SKM-1 (cell line): ENCODE results near the gene PTPN14.

ENCODE experiments used
- DNase-seq: peaks from one replicate; lab custom pipeline; 2025; ENCODE audit not compliant: unreplicated experiment; lab: John Stamatoyannopoulos, UW

PTPN14 gene

DNA sequence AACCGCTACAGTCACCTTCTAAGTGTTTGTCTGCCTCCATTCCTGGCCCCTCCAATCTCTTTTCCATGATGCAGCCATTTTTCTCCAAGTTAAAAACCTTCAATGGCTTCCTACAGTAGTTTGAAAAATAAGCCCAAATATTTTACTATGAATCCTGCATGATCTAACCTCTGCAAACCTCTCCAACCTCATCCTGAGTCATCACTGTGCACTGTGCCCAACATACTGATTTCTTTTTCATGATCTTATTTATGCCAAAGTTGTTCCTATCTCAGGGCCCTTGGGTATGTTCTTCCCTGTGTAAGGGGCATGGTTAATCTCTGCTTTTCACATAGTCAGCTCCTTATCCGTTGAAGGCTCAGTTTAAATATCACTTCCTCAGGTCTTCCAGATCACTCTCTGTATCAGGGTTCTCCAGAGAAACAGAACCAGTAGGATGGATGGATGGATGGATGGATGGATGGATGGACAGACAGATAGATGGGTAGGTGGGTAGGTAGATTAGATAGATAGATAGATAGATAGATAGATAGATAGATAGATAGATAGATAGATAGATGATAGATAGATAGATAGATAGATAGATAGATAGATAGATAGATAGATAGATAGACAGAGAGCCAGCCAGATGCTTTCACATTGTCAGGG, 18.1 kb upstream of the PTPN14 start:
- DNase-seq, result no peak

DNA sequence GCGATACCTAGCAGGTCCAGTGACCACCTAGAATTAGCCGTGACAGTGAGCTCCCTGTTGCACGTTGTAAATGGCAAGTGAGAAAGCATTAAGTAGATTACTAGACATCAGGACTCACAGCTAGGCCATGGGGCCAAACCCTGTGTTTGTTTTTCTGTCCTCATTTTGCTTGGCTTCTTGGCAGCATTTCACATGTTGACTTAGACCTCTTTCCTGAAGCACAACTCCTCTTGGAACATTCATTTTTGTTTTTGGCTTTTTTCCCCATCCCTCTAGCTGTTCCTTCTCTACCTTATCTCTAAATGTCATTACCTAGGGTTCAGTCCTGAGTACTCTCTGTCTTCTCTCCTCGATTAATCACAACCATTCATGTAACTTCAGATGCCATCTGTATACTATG, 16.9 kb upstream of the PTPN14 start:
- DNase-seq, result no peak

DNA sequence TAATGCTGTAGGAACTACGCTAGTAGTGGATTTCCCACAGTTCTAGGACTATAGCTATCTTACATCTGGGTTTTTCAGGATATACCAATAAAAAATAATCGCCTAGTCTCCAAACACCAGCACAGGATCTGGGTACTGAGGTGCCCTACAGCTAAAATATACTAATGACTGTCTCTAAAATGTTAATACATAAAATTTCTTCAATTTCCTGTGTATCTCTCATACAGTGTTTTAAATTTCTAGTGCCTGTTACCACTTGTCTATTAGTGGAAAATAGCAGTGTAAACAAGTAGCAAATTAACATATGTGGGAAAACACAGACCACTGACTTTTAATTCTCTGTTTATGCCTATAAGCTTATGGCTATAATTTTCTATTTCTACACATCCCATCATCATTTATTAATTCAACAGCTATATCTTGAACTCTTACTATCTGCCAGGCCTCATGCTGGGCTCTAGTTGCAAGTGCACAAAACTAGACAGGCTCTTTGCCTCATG, 16.1 kb upstream of the PTPN14 start:
- no peak for DNase-seq

DNA sequence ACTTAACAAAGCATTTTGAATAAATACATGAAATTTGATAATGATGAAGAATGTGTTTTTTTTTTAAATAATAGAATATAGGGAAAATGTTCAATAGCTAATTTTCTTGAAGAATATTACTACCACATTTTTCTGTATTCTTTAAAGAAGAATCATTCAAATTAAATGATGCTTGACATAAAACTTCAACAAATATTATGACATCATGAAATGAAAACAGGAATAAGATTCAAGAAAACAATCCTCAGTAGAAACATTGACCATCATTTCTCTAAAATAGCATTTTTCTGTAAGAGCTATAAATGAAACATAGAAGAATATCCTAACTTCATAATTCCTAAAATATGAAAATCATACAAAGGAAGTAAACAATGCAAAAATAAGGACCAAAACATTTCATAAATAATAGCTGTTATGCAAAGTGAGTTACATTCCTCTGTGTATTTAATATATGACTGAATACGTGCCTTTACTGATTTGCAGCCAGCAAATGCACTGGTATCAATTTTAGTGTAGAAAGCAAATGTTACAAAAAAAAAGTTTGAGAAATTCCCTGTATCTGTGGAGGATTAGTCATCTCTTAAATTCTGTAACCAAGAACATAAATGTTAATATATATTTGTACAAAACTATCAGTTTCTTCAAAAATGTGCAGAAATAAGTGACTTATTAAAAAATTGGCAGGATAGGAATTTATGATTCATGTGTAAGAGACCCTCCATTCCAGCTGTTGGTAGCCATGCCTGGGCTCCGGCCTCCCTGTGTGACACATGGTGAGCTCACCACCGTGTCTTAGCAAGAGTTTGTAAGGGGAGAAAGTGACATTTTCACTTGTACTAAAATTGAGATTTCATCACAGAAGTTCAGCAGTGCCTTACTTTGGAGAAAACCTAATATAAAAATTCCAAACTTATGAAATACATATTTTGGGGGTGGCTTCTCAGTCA, 15.0 kb upstream of the PTPN14 start:
- no peak for DNase-seq

DNA sequence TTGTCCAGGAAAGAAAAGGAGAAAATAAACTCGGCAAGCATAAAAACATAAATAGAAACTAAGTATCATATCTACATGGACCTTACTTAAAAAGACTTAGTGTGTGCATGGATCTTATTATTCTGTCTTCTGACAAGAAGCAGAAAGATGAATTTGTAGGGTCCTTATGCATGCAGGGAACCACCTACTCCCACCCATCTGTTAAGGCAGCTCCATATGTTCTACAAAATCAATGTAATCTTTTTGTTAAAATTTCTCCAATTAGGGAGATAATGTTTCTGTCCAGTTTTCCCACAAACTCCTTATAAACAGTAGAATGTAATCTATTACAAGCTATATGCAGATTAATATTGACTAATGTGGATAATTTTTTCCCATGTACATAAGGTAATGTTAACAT, 13.9 kb upstream of the PTPN14 start:
- no peak for DNase-seq

DNA sequence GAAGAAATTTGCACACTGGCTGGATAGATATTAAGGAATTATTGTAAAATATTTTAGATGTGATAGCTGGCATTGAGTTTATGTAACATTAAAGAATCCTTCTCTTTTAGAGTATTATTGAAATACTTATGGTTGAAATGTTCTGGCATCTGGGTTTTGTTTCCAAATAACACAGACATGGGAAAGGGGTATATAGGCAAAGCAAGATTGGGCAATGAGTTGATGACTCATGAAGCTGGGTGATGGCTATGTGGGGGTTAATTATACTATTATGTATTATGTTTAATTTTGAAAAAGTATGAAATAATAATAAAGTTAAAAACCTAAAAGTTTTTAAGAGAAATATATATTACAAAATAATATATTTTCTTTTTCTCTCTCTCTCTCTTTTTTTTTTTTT, 12.5 kb upstream of the PTPN14 start:
- DNase-seq, result no peak

DNA sequence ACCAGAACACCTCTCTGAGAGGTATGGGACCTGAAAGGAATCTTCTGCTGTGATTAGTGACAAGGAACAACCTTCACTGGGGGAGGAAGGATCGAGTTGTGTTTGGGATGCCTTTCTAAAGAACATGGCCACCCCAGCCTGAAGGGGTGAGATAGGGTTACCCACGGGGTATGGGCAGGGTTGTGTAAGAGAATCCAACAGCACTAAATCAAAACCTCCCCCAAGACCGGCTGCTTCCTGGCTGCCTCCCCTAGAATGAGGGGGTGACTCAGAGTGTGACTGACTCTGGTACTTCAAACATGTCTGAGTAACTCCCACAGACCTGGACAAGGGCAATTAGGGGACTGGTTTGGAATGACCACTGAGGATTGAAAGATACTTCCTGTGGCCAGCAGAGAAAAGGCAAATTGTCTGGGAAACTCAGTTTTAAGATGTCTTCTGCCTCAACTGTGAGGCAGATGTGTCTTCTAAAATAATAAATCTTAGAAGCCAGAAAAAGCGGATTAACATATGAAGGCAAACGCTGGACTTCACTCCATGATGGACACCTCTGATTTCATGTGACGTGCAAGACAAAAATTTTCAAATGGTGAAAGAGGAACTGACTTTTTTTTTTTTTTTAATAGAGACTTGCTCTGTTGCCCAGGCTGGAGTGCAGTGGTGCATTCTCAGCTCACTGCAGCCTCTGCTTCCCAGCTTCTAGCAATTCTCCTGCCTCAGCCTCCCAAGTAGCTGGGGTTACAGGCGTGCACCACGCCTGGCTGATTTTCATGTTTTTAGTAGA, 6.7 kb upstream of the PTPN14 start:
- DNase-seq, result no peak

DNA sequence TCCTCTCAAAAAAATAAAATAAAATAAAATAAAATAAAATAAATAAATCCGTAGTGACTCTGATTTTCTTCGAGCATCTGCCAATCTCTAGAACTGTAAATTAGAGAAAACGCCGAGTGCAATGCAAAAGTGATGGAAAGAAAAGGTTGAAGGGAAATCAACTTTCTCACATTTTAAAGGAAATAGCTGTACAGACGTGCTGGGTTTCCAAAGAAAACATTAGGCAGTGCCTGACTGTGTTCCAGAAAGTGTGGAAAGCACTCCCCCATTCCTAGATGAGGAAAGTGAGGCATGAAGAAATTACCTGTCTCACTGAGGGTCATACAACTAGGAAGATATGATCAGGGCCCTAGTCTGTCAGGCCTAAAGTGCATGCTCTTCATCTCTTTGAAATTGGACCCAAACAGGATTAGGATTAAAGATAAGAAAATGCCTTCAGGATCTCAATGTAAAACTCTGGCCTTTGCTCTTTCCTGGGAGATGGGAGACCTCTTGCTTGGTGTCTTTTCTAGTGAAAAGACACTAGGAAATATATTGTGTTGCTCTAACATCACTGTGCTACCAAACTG, 1.8 kb upstream of the PTPN14 start:
- no peak for DNase-seq

DNA sequence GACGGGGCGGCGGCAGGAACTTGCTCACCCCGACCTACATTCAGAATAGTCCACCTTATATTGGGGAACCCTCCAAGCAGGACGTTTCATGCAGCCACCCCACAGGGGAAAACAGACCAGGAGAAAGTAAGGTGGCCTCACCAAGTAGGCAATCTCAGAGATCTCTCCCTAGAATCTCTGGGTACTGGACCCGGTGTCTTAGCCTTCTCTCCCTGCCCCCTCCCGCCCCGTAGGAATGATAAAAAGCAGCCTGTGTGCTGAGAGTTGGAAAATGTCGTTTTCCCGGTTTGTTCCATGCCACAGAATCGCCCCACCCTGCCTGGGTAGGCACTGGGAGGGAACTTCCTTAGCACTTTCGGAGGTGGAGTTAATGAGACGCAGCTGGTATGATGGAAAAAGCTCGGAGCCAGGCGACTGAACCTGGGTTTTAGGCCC, 789 bp upstream of the PTPN14 start:
- no peak for DNase-seq

DNA sequence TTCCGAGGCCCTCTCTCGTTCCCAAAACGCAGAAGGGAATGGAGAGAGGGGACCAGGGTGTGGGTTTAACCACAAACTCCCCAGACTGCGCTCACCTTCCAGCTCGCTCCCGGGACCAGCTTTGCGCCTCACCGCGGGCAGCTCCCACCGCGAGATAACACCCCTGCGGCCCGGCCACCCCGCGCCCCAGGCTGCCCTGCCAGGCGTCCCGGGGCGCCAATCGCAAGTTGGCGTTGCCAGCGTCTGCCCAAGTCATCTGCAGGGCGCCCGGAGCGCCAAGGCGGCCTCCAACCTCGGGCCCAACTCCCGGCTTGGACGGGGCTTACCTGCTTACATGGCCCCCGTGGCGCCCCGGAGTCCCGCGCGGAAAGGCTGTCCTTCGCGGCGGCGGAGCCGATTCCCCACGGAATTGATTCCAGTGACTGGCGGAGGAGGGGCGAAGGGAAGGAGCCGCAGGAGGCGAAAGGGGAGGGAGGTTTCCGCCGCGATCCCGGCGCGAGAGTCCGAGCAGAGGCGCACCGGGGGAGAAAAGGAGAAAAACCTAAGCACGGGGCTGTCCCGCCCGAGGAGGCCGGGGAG, 456 bp downstream of the PTPN14 start:
- no peak for DNase-seq

DNA sequence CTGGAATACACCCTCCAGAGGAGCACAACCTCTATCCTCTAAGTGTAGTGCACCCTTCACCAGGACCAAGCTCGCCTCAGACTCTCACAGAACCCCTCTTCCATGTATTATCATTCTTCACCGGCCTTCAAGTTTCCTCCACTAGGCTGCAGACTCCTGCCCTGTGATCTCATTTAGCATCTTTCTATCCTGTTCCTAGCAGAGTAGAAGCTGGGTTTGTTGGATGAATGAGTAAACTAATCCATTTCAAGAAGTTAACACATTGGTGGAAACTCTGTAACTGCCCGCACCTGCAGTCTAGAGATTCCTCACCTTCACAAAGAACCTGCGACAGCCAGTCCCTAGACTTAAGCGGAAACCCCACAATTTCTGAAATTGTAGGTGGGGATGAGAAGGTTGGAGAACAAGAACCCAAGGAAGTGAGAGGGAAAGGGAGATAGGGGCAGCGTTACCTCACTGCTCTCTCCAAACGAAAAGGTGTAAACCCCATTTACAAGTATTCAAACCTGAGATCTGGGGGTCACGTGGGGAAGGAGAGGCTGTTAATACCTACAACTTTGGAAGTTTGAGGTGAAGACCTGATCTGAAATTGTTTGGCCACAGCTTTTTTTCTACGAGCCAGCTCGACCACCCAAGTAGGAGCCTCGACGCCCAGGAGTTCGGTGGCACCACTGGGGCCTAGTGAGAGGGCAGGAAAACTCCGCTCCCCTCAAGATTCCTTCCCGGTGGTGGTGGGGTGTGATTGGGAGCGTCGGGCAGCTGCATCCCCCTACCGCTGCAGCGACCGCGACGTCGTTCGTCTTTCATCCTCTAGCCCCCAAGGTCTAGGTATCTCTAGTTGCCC, 1.2 kb downstream of the PTPN14 start:
- no peak for DNase-seq

DNA sequence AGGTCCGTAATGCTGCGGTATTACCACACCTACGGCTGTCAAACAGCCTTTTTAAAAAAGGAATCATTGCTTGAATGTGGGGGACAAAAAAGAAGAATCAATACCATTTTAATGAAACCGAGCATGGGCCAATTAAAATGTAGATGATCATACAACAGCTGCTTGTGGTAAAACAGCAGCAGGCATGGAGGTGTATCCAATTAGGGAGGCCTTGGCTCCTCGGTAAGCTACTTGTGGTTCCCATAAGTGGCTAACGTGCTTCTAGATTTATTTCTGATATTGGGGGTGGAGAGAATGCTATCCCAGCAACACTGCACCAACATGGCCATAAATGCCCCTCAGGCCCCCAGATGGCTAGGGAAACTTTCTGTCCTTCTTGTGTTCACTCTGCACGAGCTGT, 1.8 kb downstream of the PTPN14 start:
- DNase-seq, result no peak

DNA sequence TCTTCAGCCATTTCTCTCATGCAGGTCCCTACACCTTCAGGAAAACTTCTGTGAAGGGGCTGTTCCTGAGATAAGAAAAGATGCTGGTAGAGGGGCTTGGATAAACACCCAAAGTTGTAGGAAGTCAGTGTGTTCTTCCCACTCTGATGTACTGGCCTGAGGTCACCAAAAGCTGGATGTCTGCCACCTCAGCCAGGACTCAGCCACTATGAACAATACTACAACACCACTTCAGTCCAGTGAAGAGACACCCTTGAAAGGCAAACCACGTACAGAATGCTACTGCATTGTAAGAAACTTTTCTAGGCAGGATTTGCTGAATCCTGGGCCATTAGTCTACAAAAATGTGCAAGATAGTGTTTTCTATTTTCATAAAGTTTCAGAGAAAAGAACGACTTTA, 2.4 kb downstream of the PTPN14 start:
- no peak for DNase-seq

DNA sequence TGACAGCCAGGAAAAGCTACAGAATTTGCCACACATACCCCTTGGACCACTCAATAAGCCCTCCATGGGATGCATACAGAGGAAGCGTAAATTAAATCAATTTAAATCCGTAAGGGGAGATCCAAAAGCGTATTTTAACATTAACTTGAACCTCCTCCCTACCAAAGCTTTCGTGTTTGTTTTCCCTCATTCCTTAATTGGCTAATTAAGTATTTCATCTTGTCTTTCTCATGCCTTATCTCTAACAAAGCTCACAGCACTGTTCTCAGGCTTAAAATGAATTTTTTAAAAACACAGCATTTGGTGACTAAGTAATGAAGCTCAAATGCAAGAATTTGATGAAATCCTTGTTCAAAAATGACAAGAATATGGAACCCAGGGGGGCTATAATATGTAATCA, 3.1 kb downstream of the PTPN14 start:
- DNase-seq, result no peak

DNA sequence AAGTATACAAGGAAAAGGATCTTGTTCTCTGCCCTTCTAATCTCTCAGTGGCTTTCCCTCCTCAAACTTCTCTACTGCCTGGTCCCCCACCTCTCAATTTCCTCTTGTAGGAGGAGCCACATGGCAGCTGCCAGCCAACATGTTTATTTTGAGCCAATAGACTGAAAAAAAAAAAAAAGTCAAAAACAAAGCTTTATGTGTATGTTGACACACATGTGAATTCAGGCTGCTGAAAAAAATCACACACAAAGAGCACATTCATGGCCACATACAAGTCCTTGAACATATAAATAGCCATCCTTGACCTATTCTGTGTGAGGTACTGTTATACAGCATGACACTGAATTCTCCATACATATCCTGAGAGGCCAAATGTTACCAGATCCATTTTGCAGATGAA, 3.7 kb downstream of the PTPN14 start:
- DNase-seq, result no peak

DNA sequence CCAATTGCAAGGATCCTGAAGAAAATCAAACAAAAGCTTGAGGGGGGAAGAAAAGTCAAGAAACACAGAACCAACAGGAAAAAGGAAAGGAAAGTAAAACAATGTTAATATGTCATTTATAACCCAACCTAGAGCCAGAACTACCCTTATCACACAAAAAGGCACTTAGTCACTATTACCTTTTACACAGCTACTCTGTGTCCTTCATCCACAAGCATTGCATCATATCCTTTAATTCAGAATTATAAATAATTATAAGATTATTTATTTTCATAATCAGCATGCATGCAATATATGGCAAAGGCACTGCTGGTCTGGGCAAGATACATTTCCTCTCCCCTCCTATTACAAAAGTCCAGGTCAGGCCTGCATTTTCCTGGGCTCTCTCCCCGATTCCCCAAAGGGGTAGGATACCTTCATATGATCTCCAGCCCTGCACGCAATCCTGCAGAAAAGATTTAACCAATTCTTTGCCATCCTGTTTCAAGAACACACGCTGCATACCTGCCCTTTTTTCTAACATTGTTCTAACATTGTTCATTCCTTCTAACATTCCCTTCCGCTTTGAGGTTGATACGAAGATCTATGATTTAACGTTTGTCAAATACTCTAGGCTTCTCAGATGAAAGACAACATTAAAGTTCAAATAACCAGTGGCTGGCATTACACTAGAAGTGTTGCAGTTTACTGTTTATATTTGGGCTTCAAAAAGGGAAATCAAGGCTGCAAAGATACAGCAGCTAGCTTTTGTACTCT, 4.3 kb downstream of the PTPN14 start:
- DNase-seq, result no peak

DNA sequence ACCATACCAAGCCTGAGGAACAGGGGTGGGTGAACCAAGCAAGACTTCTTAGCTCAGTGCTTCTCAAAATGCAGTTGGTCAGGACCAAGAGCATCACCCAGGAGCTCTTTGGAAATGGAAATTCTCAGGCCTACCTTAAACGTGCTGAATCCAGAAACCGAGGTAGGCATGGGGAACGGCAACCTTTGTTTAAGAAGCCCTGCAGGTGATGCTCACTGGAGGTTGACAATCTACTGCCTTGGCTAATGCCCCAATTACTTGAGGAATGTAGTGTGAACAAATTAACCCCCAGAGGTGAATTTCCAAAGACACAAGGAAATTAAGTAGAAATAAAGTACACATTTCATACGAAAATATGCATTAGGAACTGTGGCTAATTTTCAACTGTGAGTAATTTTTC, 5.3 kb downstream of the PTPN14 start:
- DNase-seq, result no peak

DNA sequence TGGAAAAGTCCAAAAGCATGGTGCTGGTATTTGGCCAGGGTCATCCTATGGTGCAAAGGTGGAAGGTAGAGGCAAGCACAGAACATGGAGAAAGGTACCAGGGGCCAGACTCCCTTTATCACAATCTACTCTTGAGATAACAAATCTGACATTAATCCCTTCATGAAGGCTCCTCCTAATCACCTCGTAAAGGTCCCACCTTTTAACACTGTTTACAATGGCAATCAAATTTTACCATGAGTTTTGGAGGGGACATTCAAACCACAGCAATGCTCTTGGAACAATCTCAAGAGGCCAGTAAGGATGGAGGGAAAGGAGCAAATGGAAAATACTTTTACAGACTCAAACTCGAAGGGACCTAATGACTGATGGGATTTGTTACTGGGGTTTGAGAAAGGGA, 6.1 kb downstream of the PTPN14 start:
- no peak for DNase-seq

DNA sequence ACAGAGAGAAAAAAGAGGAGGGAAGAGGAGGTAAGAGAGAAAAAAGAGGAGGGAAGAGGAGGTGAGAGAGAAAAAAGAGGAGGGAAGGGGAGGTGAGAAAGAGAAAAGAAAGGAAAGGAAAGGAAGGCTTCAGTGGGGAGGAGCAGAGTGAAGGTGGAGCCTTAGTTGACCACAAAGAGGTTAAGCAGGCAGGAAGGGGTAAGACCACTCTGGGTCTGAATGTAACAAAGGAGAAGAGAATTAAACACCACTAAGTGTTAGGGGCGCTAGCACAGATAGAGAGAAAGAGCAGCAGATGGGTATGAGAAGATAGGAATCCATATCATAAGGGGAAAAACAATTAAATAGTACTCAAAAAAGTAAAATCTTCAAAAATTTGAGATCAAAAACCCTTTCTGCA, 6.6 kb downstream of the PTPN14 start:
- DNase-seq, result no peak
